Endothelial cell of umbilical vein (primary cell): ENCODE results near the gene SMPD1. TPM values are rescaled to one million over a fixed set of nuclear protein-coding genes. Genes with fewer than 3 reads are reported as not detected.

Experiments
- BruUV-seq: library from RNA; stranded (reverse); fragments of 400-500 nt; replicated peaks from 2 replicates; lab custom pipeline; 2021; lab: Mats Ljungman, UMichigan
- CTCF ChIA-PET: fragments of 300-600, 350-600 bp; sonication (Branson Sonifier 250); formaldehyde crosslinking; loops from one replicate; lab custom pipeline; 2021; ENCODE audit warnings: antibody characterized with exemption, inconsistent platforms; lab: Charles Lee
- POLR2A ChIA-PET: fragments of 300-600, 350-600 bp; sonication (Branson Sonifier 250); formaldehyde crosslinking; loops from one replicate; lab custom pipeline; 2021; ENCODE audit warnings: antibody characterized with exemption, inconsistent platforms; lab: Charles Lee
- DNase-seq: peaks from one replicate; pipeline ENCODE4 v3.0.0-alpha.2; 2011; ENCODE audit warnings: low read depth, low spot score
- FAIRE-seq: peaks from 2 replicates; lab custom pipeline; 2011; peaks lifted over from hg19 to GRCh38; lab: Jason Lieb, UNC
- H2AFZ ChIP-seq: 2 replicates; pipeline ENCODE4 v1.6.0; 2012; ENCODE audit warnings: low read depth, low read length, control low read depth, inconsistent platforms
- H3K27ac ChIP-seq: 2 replicates; pipeline ENCODE4 v1.5.1; 2011; ENCODE audit warnings: low read depth, mild to moderate bottlenecking, control low read depth, low read length, moderate library complexity; ENCODE audit not compliant: insufficient read depth
- H3K27me3 ChIP-seq, 2 experiments: 2 replicates each; pipeline versions ENCODE4 v1.6.0 to v1.6.1; 2011; ENCODE audit warnings: low read length in 2 of 2, mixed read lengths in 1 of 2; ENCODE audit not compliant: control insufficient read depth in 2 of 2, insufficient read depth in 2 of 2
- H3K36me3 ChIP-seq, 2 experiments: 2 replicates in 1 of 2; 3 replicates in 1 of 2; pipeline ENCODE4 v1.5.1; 2011; ENCODE audit warnings: low read length in 2 of 2, mild to moderate bottlenecking in 1 of 2, moderate library complexity in 1 of 2; ENCODE audit not compliant: control insufficient read depth in 2 of 2, insufficient read depth in 2 of 2; ENCODE audit errors: extremely low read depth in 1 of 2
- H3K4me1 ChIP-seq: 3 replicates; pipeline ENCODE4 v1.5.1; 2011; ENCODE audit warnings: mild to moderate bottlenecking, low read length; ENCODE audit not compliant: control insufficient read depth, insufficient read depth; ENCODE audit errors: extremely low read depth
- H3K4me2 ChIP-seq: 2 replicates; pipeline ENCODE4 v1.6.1; 2011; ENCODE audit warnings: low read length, control low read depth, mixed read lengths; ENCODE audit not compliant: insufficient read depth
- H3K4me3 ChIP-seq, 3 experiments: fragments of 200-600 bp in 1 of 3; sonication (generic), shearing (Covaris generic) in 1 of 3; replicated peaks in 1 of 3; 2 replicates each; pipeline ENCODE4 v1.5.1; 2011 to 2016; ENCODE audit warnings: control low read depth in 3 of 3, low read length in 3 of 3, mild to moderate bottlenecking in 2 of 3, inconsistent platforms in 1 of 3, low read depth in 1 of 3, moderate library complexity in 1 of 3; ENCODE audit not compliant: insufficient read depth in 1 of 3
- H3K79me2 ChIP-seq: 2 replicates; pipeline ENCODE4 v1.6.0; 2012; ENCODE audit warnings: low read length, inconsistent platforms; ENCODE audit not compliant: control insufficient read depth, insufficient read depth
- H3K9ac ChIP-seq: replicated peaks from 2 replicates; pipeline ENCODE3; 2011; ENCODE audit warnings: low read length, control low read depth; ENCODE audit not compliant: insufficient read depth; ENCODE audit errors: extremely low read depth
- H3K9me1 ChIP-seq: replicated peaks from 3 replicates; pipeline ENCODE4 v1.6.0; 2011; ENCODE audit warnings: mild to moderate bottlenecking, low read length; ENCODE audit not compliant: control insufficient read depth, insufficient read depth; ENCODE audit errors: extremely low read depth
- H3K9me3 ChIP-seq: replicated peaks from 2 replicates; pipeline ENCODE4 v1.5.1; 2012; ENCODE audit warnings: low read length, inconsistent platforms; ENCODE audit not compliant: control insufficient read depth, insufficient read depth
- H4K20me1 ChIP-seq: replicated peaks from 2 replicates; pipeline ENCODE3; 2011; ENCODE audit warnings: mild to moderate bottlenecking, low read length; ENCODE audit not compliant: control insufficient read depth, insufficient read depth; ENCODE audit errors: extremely low read depth
- CTCF ChIP-seq, 2 donors: IDR thresholded peaks; 1 replicate in 1 of 2; 2 replicates in 1 of 2; pipeline ENCODE4 v1.5.1; 2011; ENCODE audit warnings: low read length in 2 of 2, mild to moderate bottlenecking in 2 of 2, moderate library complexity in 2 of 2, control low read depth in 1 of 2, inconsistent platforms in 1 of 2, low read depth in 1 of 2; ENCODE audit not compliant: insufficient read depth in 1 of 2; ENCODE audit errors: extremely low read depth in 1 of 2
- EZH2 ChIP-seq: IDR thresholded peaks from 2 replicates; pipeline ENCODE4 v1.6.1; 2012; ENCODE audit warnings: borderline replicate concordance, low read depth, mild to moderate bottlenecking, moderate library complexity, low read length, inconsistent platforms; ENCODE audit not compliant: severe bottlenecking
- FOS ChIP-seq: IDR thresholded peaks from 2 replicates; pipeline ENCODE4 v1.6.1; 2011; ENCODE audit warnings: mild to moderate bottlenecking, low read length, moderate library complexity, borderline replicate concordance; ENCODE audit not compliant: insufficient read depth
- GATA2 ChIP-seq: IDR thresholded peaks from 2 replicates; pipeline ENCODE4 v1.7.0; 2011; ENCODE audit warnings: low read depth, mild to moderate bottlenecking, moderate library complexity, mixed read lengths, low read length; ENCODE audit not compliant: insufficient read length, insufficient read depth
- JUN ChIP-seq: IDR thresholded peaks from 2 replicates; pipeline ENCODE4 v1.6.1; 2011; ENCODE audit warnings: borderline replicate concordance, low read depth; ENCODE audit not compliant: insufficient read length, insufficient read depth
- MAX ChIP-seq: IDR thresholded peaks from 2 replicates; pipeline ENCODE4 v1.6.1; 2011; ENCODE audit not compliant: insufficient read depth, insufficient read length
- MYC ChIP-seq: IDR thresholded peaks from one replicate; pipeline ENCODE4 v1.6.1; 2011; ENCODE audit warnings: mild to moderate bottlenecking, low read depth, low read length
- POLR2A ChIP-seq: IDR thresholded peaks from 2 replicates; pipeline ENCODE4 v1.6.1; 2012; ENCODE audit warnings: low read depth, mild to moderate bottlenecking, control low read depth, low read length
- POLR2AphosphoS5 ChIP-seq: IDR thresholded peaks from 2 replicates; pipeline ENCODE4 v1.6.1; 2012; ENCODE audit warnings: low read depth, mild to moderate bottlenecking, control low read depth, low read length, moderate library complexity; ENCODE audit not compliant: insufficient read depth
- dilution Hi-C: fragments of 300-500 bp; cut with MboI; formaldehyde crosslinking; loops from one replicate; pipeline ENCODE4 v1.15.0; 2019; ENCODE audit warnings: low sequenced_read_pairs; ENCODE audit not compliant: extremely low pct_ligation_motif_present
- intact Hi-C: fragments of 100-400 bp; cut with micrococcal nuclease; formaldehyde crosslinking; loops from one replicate; pipeline ENCODE4 v1.10.0; 2022
- polyA plus RNA-seq, 4 experiments: library from polyadenylated mRNA; depleted of rRNA in 3 of 4; stranded (reverse) in 3 of 4; unstranded in 1 of 4; fragments of >200 nt; gene quantifications; 2 replicates each; pipeline versions ENCODE4 v1.2.1 to v1.2.3, GENCODE V29; 2011 to 2012; ENCODE audit warnings: missing spikeins in 1 of 4
- total RNA-seq: library from RNA; stranded (reverse); gene quantifications from 2 replicates; pipeline ENCODE4 v1.2.3, GENCODE V29; 2021

The SMPD1 gene
- total and polyA plus RNA-seq, 2 donors (not counting 3 experiments of a cell fraction or from before 2014, with no cell fraction given): 58.9 to 93.6 TPM

DNA sequence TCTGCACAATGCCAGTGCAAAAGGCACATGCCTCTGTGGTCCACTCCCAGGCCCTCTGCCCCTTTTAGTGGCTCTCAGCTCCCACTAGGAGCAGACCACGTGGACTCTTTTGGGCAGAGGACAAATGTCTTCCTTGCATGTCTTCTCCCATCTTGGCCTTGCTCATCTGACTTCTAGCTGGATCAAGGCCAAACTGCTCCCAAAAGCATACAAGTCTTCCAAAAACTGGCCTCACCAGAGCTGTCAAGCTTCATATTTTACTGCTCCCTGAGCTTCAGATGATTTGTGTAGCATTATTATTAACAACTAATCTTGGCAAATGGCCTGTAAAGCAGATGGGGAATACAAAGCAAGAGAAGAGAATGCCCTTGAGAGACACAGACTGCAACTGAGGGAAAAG, 6.9 kb downstream of the SMPD1 start:
- BruUV-seq: no TSS peak
- dilution Hi-C loops: no loop called here
- intact Hi-C loops: no loop called here
- no peak for TF ChIP-seq EZH2
- TF ChIP-seq CTCF (IDR thresholded peaks at IDR 0.05; ENCODE audit: extremely low read depth in 1 of 2, insufficient read depth in 1 of 2, low read depth in 1 of 2, low read length in 2 of 2): no peak
- no peak for TF ChIP-seq POLR2AphosphoS5
- TF ChIP-seq JUN: no peak
- TF ChIP-seq MAX: no peak
- no peak for TF ChIP-seq MYC
- no peak for TF ChIP-seq FOS
- no peak for TF ChIP-seq POLR2A
- TF ChIP-seq GATA2: no peak
- no peak for DNase-seq
- Histone ChIP-seq H3K79me2 (no peaks in the 10 kb centered on the region), H3K4me2 (no peak overlapping the region), H3K27me3 (no peaks in the 10 kb centered on the region), H3K9me3 (no peaks in the 10 kb centered on the region), H3K4me3 (no peak overlapping the region), H3K27ac (no peak overlapping the region), H3K9ac (no peak overlapping the region), H4K20me1 (no peaks in the 10 kb centered on the region), H3K9me1 (no peaks in the 10 kb centered on the region), H2AFZ (no peak overlapping the region), H3K4me1 (no peaks in the 10 kb centered on the region), H3K36me3 (peaks cover 0 to 13% of the 10 kb centered on the region in 2 experiments)
- ChIA-PET CTCF (interaction anchor here (1.1 to 2.6 kb wide), 3 partner anchors 18 to 47 kb away, joined by 3 to 11 read pairs (median 7); no protein-coding TSS in a partner anchor), POLR2A (no interaction called here)
- no peak for FAIRE-seq
